Fibroblast of lung (primary cell): ENCODE results near the gene ITGA7. TPM values are rescaled to one million over a fixed set of nuclear protein-coding genes. Genes with fewer than 3 reads are reported as not detected.

Experiments
- DNase-seq, 2 donors: peaks; one replicate each; pipeline versions ENCODE4 v3.0.0 to v3.0.0-alpha.2; 2010; ENCODE audit warnings: low read depth in 2 of 2
- H2AFZ ChIP-seq: 2 replicates; pipeline ENCODE4 v1.5.1; 2012; ENCODE audit warnings: low read length, control low read depth, inconsistent platforms
- H3K27ac ChIP-seq: 2 replicates; pipeline ENCODE4 v1.5.1; 2011; ENCODE audit warnings: low read length, control low read depth; ENCODE audit not compliant: insufficient read depth
- H3K27me3 ChIP-seq: 2 replicates; pipeline ENCODE4 v1.5.1; 2011; ENCODE audit warnings: mild to moderate bottlenecking, low read length; ENCODE audit not compliant: control insufficient read depth, insufficient read depth
- H3K36me3 ChIP-seq: 2 replicates; pipeline ENCODE4 v1.5.1; 2011; ENCODE audit warnings: low read length; ENCODE audit not compliant: control insufficient read depth, insufficient read depth
- H3K4me1 ChIP-seq: 2 replicates; pipeline ENCODE4 v1.5.1; 2011; ENCODE audit warnings: low read length; ENCODE audit not compliant: control insufficient read depth, insufficient read depth; ENCODE audit errors: extremely low read depth
- H3K4me2 ChIP-seq: 2 replicates; pipeline ENCODE4 v1.5.1; 2011; ENCODE audit warnings: low read length, control low read depth; ENCODE audit not compliant: insufficient read depth; ENCODE audit errors: extremely low read depth
- H3K4me3 ChIP-seq, 4 experiments: fragments of 200-600 bp in 1 of 4; sonication (generic) in 1 of 4; replicated peaks in 1 of 4; 2 replicates each; pipeline ENCODE4 v1.5.1; 2011 to 2016; ENCODE audit warnings: low read length in 4 of 4, low read depth in 3 of 4, mild to moderate bottlenecking in 3 of 4, control low read depth in 2 of 4, inconsistent platforms in 1 of 4, mixed read lengths in 1 of 4; ENCODE audit not compliant: insufficient read depth in 1 of 4; ENCODE audit errors: control extremely low read depth in 1 of 4
- H3K79me2 ChIP-seq: 2 replicates; pipeline ENCODE4 v1.5.1; 2012; ENCODE audit warnings: mild to moderate bottlenecking, low read length, inconsistent platforms; ENCODE audit not compliant: control insufficient read depth, insufficient read depth
- H3K9ac ChIP-seq: 2 replicates; pipeline ENCODE4 v1.5.1; 2011; ENCODE audit warnings: mild to moderate bottlenecking, low read length, control low read depth; ENCODE audit not compliant: insufficient read depth
- H3K9me3 ChIP-seq: 2 replicates; pipeline ENCODE4 v1.5.1; 2012; ENCODE audit warnings: low read depth, low read length; ENCODE audit not compliant: control insufficient read depth, insufficient read depth
- H4K20me1 ChIP-seq: 2 replicates; pipeline ENCODE4 v1.5.1; 2011; ENCODE audit warnings: low read length; ENCODE audit not compliant: control insufficient read depth, insufficient read depth; ENCODE audit errors: extremely low read depth
- EZH2 ChIP-seq: IDR thresholded peaks from 2 replicates; pipeline ENCODE4 v1.5.1; 2012; ENCODE audit warnings: low read length, control low read depth, mild to moderate bottlenecking; ENCODE audit errors: missing control alignments
- polyA plus RNA-seq, 2 donors: library from polyadenylated mRNA; depleted of rRNA in 1 of 2; stranded (reverse) in 1 of 2; unstranded in 1 of 2; fragments of >200 nt; gene quantifications; 2 replicates each; pipeline ENCODE4 v1.2.1, GENCODE V29; 2011 to 2012; ENCODE audit warnings: missing spikeins in 1 of 2
- total RNA-seq: library from RNA; depleted of rRNA; stranded (reverse); fragments of >200 nt; gene quantifications from 2 replicates; pipeline ENCODE4 v1.2.1, GENCODE V29; 2014
- TF ChIP-seq, protein P1 (sequence below), 2 donors: IDR thresholded peaks in 1 of 2; conservative IDR thresholded peaks in 1 of 2; 1 replicate in 1 of 2; 2 replicates in 1 of 2; pipeline ENCODE4 v1.5.1; 2011 to 2012; ENCODE audit warnings: low read length in 2 of 2, control low read depth in 1 of 2, inconsistent platforms in 1 of 2, low read depth in 1 of 2, mild to moderate bottlenecking in 1 of 2

ITGA7 gene
- total and polyA plus RNA-seq, 2 donors (not counting 1 experiment from before 2014, with no cell fraction given) = 42.7 to 130 TPM

DNA sequence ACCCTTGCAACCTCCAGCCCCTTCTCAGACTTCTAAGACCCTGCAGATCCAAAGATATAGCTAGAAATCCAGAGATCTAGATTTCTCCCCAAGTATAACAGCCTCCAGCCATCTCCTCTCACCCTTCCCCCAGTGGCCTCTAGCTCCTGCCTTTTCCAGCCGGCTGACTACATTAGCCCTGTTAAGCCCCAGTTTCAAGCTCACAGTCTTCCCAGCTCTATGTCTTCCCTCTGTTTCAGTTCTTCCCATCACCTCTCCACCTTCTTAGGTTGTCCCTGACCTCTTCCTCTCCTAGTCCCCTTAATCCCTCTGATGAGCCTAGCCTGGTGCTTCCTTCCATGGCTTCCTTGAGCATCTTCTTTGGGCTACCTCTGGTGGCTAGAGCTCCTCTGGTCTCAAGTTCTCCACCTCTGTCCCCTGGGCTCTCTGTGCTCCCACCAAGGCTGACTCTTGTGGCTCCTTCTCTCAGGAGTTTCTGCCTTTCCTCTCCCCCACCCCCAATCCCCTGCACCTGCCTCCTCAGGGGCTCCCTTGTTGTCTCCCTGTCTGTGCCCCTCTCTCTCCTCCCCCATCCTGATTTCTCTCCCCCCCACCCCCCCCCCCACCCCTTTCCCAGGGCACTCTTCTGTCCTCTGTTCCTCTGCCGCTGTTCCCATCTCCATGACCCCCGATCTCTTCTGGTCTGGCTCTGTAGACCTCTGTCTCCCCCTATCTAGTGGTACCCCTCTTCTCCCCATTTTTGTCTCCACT, 34.4 kb upstream of the ITGA7 start:
- Histone ChIP-seq H3K4me3 (peak overlapping the region in 3 of 4 experiments; percentile 52 to 59 (median 55)), H3K4me2 (peak overlapping the region; percentile 84), H4K20me1 (no peaks in the 10 kb centered on the region), H3K4me1 (peaks cover 24% of the 10 kb centered on the region), H3K9ac (no peak overlapping the region), H3K9me3 (no peaks in the 10 kb centered on the region), H3K36me3 (no peaks in the 10 kb centered on the region), H2AFZ (peak overlapping the region; percentile 80), H3K27me3 (no peaks in the 10 kb centered on the region), H3K27ac (peak overlapping the region; percentile 22), H3K79me2 (no peaks in the 10 kb centered on the region)
- no peak for DNase-seq
- TF ChIP-seq, protein P1, sequence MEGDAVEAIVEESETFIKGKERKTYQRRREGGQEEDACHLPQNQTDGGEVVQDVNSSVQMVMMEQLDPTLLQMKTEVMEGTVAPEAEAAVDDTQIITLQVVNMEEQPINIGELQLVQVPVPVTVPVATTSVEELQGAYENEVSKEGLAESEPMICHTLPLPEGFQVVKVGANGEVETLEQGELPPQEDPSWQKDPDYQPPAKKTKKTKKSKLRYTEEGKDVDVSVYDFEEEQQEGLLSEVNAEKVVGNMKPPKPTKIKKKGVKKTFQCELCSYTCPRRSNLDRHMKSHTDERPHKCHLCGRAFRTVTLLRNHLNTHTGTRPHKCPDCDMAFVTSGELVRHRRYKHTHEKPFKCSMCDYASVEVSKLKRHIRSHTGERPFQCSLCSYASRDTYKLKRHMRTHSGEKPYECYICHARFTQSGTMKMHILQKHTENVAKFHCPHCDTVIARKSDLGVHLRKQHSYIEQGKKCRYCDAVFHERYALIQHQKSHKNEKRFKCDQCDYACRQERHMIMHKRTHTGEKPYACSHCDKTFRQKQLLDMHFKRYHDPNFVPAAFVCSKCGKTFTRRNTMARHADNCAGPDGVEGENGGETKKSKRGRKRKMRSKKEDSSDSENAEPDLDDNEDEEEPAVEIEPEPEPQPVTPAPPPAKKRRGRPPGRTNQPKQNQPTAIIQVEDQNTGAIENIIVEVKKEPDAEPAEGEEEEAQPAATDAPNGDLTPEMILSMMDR (conservative IDR thresholded peaks at IDR 0.05 in 1 of 2, IDR thresholded peaks at IDR 0.05 in 1 of 2; ENCODE audit: low read depth in 1 of 2, low read length in 2 of 2) = no peak
- no peak for TF ChIP-seq EZH2

DNA sequence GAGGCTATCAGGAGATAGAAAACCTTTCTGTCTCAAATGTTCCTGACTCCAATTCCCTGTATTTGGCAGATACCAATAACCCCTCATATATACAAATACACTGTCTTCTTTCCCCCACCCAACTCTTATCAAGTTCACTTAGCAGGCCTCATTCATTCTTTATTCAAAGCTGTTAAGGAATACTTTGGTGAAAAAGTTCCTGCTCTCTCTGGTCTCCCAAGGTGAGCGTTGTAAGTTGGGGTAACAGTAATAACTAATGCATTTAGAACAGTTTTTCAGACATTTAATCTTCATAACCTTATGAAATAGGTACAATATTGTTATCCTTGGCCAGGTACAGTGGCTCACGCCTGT, 31.3 kb upstream of the ITGA7 start:
- H3K4me2 ChIP-seq = no peak overlapping the region
- DNase-seq = no peak
- H3K9me3 ChIP-seq = no peaks in the 10 kb centered on the region
- H2AFZ ChIP-seq = no peak overlapping the region
- peaks cover 9% of the 10 kb centered on the region for H3K4me1 ChIP-seq
- no peaks in the 10 kb centered on the region for H3K27me3 ChIP-seq
- no peaks in the 10 kb centered on the region for H3K79me2 ChIP-seq
- H4K20me1 ChIP-seq = no peaks in the 10 kb centered on the region
- no peaks in the 10 kb centered on the region for H3K36me3 ChIP-seq
- TF ChIP-seq, protein P1 (conservative IDR thresholded peaks at IDR 0.05 in 1 of 2, IDR thresholded peaks at IDR 0.05 in 1 of 2; ENCODE audit: low read depth in 1 of 2, low read length in 2 of 2) = no peak
- TF ChIP-seq EZH2 = no peak
- H3K4me3 ChIP-seq = peak overlapping the region in 1 of 4 experiments; percentile 90
- no peak overlapping the region for H3K9ac ChIP-seq
- no peak overlapping the region for H3K27ac ChIP-seq

DNA sequence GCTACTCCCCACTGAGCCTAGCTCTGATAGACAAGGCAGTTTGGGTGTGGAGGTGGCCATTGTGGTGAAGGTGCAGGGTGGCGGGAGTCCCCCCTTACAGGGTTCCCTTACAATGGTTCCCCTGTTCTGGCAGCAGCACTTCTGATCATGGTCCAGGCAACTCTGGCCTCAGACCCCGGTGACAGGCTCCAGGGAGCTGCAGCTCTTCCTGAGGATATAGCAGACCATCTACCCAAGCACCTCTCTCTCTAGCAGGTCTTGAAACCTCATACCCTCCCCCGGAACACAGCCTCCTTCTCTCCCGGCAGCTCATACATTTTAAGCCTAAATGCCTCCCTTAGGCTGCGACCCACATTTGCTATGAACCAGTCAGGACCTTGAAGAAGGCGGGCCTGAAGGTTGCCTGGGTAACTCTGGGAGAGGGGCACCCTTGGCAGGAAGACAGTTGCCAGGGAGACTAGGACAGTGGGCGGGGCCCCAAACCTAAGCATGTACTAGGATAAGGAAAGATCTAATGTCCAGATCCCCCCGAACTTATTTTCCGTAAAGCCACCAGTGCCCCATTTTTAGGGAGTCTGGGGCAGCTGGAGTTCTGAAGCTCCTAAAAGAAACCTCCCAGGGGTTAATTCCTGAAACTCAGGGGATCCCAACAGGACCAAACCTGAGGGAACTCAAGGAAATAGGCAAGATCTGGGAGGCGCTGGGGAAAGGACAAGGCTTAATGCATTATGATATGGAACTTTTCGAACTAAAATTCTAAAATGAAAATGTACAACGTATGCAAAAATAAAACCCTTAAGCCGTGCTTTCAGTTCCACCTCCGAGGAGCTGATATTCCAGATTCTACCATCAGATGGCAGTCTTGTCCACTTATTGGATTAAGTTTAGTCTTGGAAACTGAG, 30.7 kb upstream of the ITGA7 start:
- Histone ChIP-seq H3K9me3 (no peaks in the 10 kb centered on the region), H3K9ac (peak overlapping the region; percentile 33), H3K27ac (peak overlapping the region; percentile 55), H3K4me3 (peak overlapping the region; percentile 58 to 90 (median 64)), H3K79me2 (no peaks in the 10 kb centered on the region), H3K27me3 (no peaks in the 10 kb centered on the region), H3K4me2 (peak overlapping the region; percentile 86), H3K36me3 (no peaks in the 10 kb centered on the region), H3K4me1 (peaks cover 9% of the 10 kb centered on the region), H2AFZ (peak overlapping the region; percentile 68), H4K20me1 (no peaks in the 10 kb centered on the region)
- peak; percentile 86 to 91 for DNase-seq
- no peak for TF ChIP-seq EZH2
- TF ChIP-seq, protein P1 (conservative IDR thresholded peaks at IDR 0.05 in 1 of 2, IDR thresholded peaks at IDR 0.05 in 1 of 2; ENCODE audit: low read depth in 1 of 2, low read length in 2 of 2) = peak; percentile 69 to 81
